Middle frontal gyrus (tissue), 1 donor: Measurements from ENCODE around the gene FAM20A.

Experiments used
- DNase-seq: peaks from one replicate; pipeline ENCODE4 v3.0.0-alpha.2; 2015; ENCODE audit warnings: low spot score; ENCODE audit errors: extremely low spot score

FAM20A gene

DNA sequence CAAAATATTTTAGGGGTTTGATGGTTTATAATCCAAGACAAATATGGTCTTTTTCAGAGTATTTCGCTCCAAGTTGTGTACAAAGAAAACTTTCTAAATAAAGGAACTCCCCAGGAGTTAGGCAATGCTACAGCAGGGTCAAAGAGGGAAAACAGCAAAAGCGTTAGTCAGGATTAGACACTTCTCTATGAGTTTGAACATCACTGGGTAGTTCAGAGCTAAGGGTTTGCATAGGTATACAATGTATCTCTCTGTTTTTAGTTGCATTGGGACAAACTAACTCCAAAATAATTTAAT lies 34.8 kb downstream of the FAM20A start:
- no peak for DNase-seq

DNA sequence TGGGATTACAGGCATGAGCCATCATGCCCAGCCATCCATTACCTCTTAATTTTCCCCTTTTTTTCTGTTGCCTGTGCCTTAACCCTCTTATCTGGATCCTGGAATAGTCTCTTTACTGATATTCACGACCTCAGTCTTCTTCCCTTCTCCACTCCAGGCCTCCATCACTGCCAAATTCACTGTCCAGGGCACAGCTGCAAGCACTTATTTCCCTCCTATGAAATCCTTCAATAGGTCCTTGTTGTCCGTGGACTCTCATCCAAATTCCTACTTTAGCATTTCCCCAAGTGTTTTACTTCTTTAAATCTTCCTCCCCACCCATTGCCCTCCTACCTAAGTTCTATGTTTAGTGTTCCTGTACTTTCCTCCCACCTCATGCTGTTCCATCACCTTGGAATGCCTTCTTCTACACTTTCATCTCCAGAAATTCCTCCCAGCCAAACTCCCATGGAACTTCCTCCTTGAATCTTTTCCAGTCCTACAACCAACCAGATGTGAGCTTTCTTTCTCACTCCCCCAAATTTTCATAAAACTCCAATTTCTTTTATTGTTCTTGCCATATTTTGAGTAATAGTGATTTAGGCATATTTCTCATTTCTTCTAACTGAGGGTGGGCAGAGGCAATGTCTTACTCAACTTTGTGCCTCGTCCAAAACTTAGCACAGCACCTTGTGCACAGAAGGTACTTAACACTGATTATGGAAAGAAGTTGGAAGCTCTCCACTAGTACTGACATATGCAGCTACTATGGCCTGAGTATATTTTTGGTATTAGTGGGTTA lies 35.3 kb downstream of the FAM20A start:
- DNase-seq: peak; percentile 15

- DNase-seq: no peak
Observed at GRCh38 chr17:68564415-68565111, 36.6 kb downstream of the FAM20A start.

- DNase-seq: no peak
Observed at GRCh38 chr17:68562736-68563135, 38.4 kb downstream of the FAM20A start.

DNA sequence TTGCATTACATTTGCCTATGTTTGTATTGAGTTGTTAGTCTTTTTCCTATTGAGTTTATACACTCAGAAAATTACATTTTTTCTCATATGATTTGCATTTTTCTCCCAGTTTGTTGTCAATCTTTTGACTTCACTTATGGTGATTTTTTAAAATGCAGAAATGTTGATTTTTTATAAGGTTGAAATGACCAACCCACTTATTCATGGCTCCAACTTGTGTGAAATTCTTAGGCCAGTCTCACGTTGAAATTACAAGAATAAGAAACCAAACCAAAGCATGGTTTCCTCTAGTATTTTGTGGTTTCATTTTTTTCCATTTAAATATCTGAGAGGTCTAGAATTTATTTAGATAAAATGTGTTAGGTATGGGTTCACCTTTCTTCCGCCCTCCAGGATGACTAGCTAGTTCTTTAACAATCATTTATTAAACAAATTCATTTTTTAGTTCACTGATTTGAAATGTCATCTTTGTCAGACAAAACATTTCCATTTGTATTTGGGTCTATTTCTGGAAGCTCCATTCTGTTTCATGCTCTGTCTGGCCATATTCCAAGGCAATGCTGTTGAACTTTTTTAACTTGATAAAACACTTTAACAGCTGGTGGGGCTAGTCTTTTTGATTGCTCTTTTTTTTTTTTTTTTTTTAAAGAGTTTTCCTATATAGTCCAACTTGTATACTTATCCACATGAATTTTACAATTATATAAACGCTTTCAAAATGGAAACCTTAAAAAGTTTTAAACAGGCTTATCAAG lies 40.0 kb downstream of the FAM20A start:
- no peak for DNase-seq

DNA sequence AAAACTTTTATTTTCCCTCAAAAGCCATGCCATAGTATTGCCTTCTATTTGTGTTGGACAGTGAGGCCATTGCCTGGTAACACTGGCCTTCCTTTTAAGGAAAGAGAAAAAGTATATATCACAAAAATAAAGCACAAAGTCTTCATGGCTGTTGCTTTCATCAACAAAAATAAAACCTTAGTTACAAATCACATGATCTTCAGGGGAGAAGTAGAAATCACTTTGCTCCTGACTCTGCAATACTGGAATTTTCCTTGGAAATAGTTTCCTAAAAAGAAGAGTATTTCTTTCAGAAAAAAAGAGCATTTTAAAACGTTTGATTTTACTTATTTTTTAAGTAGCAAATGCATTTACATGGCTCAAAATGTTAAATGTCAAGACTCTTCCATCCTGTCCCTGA lies 41.9 kb downstream of the FAM20A start:
- no peak for DNase-seq

DNA sequence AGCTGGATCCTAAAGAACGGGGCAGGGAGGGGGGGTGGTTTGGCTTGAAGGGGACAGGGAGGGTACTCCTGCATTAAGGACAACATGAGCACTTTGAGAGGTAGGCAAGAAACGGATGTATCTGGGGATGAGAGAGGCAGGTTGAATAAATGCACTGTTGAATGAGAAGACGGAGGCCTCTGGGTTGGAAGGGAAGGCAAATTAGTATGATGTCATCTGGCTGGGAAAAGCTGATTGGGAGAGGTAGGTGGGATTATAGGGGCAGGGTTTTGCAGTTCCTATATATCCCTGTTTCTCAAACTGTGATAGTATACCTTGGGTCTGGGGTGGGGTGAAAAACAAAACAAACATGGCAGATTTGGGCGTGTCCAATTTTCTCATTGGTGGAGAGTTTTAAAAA lies 44.6 kb downstream of the FAM20A start:
- DNase-seq: no peak

GRCh38 chr17:68544111-68544915 lies 56.9 kb downstream of the FAM20A start:
- no peak for DNase-seq

- no peak for DNase-seq
Observed at GRCh38 chr17:68542698-68543463, 58.3 kb downstream of the FAM20A start.

DNA sequence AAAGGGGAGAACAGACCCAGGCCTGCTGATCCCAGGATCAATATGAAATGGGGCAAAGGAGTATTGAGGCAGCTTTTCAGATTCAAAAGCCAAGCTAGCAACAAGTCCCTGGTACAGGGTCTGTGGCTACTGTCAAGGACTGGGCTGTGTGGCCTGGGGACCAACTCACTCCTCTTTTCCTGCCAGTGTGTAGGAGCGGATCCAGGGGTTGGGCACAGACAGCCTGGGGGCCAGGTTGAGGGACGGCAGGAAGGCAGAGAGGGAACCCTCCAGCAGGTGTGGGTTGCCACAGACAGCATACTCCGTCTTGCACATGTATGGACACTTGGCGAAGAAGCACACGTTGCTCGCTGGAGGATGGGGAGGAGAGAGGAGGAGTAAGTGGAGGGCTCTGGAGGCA lies 59.4 kb downstream of the FAM20A start:
- no peak for DNase-seq

DNA sequence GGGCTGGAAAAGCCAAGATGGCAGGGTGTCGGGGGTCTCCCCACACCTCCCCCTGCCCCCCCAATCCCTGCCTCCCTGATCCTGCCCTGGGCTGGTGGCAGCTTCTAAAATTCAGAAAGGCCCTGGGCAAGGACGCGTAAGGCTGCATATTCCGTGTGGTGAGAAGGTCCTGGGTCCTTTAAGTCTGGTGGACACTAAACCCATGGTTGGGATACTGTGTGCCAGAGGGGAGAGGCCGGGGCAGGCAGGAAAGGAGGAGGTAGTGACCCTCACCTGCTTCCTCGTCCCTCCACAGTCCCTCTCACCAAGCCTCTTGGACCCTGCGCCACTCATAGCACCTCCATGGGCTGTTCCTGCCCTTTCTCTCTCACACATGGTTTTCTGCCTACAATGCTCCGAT lies 60.2 kb downstream of the FAM20A start:
- DNase-seq: no peak

- DNase-seq: no peak
Observed at GRCh38 chr17:68539548-68540467, 61.4 kb downstream of the FAM20A start.

- DNase-seq: no peak
Observed at GRCh38 chr17:68535922-68536321, 65.2 kb downstream of the FAM20A start.

DNA sequence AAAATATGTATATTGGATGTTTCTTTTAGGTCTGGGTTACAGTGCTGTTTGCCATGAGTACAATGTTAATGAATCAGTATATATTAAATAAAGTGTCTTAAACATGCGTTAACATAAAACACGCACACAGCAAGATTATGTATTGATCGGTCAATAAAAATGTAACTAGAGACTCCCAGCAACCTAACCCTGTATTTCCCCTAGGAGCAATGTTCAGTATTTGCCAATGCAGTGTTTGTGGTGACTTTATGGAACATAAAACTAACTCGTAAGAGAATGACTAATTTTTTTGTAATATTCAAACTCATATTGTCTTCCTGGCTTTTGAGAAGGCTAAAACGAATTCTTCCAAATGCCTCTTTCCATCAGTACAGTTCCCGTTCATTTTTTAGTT lies 66.5 kb downstream of the FAM20A start:
- no peak for DNase-seq

- DNase-seq: no peak
Observed at GRCh38 chr17:68533887-68534694, 67.1 kb downstream of the FAM20A start.

GRCh38 chr17:68532826-68533225 lies 68.3 kb downstream of the FAM20A start:
- no peak for DNase-seq

- no peak for DNase-seq
Observed at GRCh38 chr17:68531252-68531651, 69.9 kb downstream of the FAM20A start.

GRCh38 chr17:68527314-68527713 lies 73.9 kb downstream of the FAM20A start:
- no peak for DNase-seq

GRCh38 chr17:68526548-68526947 lies 74.6 kb downstream of the FAM20A start:
- DNase-seq: no peak
